Upper lobe of right lung (tissue), 1 donor: ENCODE results near the gene TCF12. TPM values are rescaled to one million over a fixed set of nuclear protein-coding genes. Genes with fewer than 3 reads are reported as not detected.
A peak's percentile ranks its signal among the peaks of the same experiment; 100 is the strongest.

Experiments
- ATAC-seq: fragments of 200-7000 bp; cut with Tn5 transposase; one replicate; pipeline ENCODE4 v1.9.1; 2020; ENCODE audit warnings: mild to moderate bottlenecking, moderate library complexity
- DNase-seq: peaks from one replicate; pipeline ENCODE4 v3.0.0-alpha.2; 2020
- H3K27ac ChIP-seq: fragments of 200-600 bp; one replicate; pipeline ENCODE4 v1.8.0; 2022
- H3K27me3 ChIP-seq: fragments of 200-600 bp; one replicate; pipeline ENCODE4 v1.8.0; 2022; ENCODE audit warnings: mild to moderate bottlenecking
- H3K36me3 ChIP-seq: fragments of 200-600 bp; one replicate; pipeline ENCODE4 v1.8.0; 2022
- H3K4me1 ChIP-seq: fragments of 200-600 bp; one replicate; pipeline ENCODE4 v1.8.0; 2022
- H3K4me3 ChIP-seq: fragments of 200-600 bp; one replicate; pipeline ENCODE4 v1.8.0; 2022; ENCODE audit warnings: mild to moderate bottlenecking
- H3K9me3 ChIP-seq: fragments of 200-600 bp; one replicate; pipeline ENCODE4 v1.8.0; 2022
- intact Hi-C: fragments of 100-400 bp; cut with DNase I; formaldehyde crosslinking; loops from one replicate; pipeline ENCODE4 v1.11.0; 2022
- total RNA-seq: library from RNA; stranded (reverse); fragmentation: NEBNext Ultra II Directional; extraction: Animal tissue kit (Norgen Biotek cat#: 25700); gene quantifications from one replicate; pipeline ENCODE4 v1.2.1, GENCODE V29; 2021
- TF ChIP-seq, protein P1 (sequence below): fragments of 200-600 bp; IDR thresholded peaks from one replicate; pipeline ENCODE4 v1.8.0; 2022; ENCODE audit warnings: antibody characterized with exemption
- donor health status: DM: no; HTN: yes; CAD: no; lungs with severe emphysema.

The TCF12 gene
- total RNA-seq, 1 donor from 2014 or later = 103 TPM

DNA sequence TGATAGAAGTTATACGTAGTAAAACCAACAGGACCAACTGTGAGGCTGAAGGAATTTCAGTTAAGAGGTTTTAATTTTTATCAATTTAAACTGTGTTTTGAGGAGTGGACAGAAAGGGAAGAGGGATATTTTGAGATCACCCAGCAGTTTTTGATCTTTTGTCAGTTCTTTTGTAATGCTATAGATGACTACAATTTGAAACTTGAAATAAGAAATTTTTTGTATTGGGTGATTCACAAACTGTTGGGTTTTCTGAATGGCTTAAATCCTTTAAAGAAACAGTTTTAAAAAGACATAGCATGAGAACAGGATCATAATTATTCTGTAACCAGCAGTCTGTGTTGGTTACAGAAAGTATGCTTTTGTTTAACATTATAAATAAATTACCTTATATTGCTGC, 67.4 kb downstream of the TCF12 start:
- DNase-seq = no peak
- Histone ChIP-seq H3K4me3 (no peak overlapping the region), H3K4me1 (peaks cover 20% of the 10 kb centered on the region), H3K36me3 (no peaks in the 10 kb centered on the region), H3K27me3 (no peaks in the 10 kb centered on the region), H3K27ac (no peak overlapping the region), H3K9me3 (no peaks in the 10 kb centered on the region)
- TF ChIP-seq, protein P1, sequence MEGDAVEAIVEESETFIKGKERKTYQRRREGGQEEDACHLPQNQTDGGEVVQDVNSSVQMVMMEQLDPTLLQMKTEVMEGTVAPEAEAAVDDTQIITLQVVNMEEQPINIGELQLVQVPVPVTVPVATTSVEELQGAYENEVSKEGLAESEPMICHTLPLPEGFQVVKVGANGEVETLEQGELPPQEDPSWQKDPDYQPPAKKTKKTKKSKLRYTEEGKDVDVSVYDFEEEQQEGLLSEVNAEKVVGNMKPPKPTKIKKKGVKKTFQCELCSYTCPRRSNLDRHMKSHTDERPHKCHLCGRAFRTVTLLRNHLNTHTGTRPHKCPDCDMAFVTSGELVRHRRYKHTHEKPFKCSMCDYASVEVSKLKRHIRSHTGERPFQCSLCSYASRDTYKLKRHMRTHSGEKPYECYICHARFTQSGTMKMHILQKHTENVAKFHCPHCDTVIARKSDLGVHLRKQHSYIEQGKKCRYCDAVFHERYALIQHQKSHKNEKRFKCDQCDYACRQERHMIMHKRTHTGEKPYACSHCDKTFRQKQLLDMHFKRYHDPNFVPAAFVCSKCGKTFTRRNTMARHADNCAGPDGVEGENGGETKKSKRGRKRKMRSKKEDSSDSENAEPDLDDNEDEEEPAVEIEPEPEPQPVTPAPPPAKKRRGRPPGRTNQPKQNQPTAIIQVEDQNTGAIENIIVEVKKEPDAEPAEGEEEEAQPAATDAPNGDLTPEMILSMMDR = no peak
- intact Hi-C loops = no loop called here
- no peak for ATAC-seq

DNA sequence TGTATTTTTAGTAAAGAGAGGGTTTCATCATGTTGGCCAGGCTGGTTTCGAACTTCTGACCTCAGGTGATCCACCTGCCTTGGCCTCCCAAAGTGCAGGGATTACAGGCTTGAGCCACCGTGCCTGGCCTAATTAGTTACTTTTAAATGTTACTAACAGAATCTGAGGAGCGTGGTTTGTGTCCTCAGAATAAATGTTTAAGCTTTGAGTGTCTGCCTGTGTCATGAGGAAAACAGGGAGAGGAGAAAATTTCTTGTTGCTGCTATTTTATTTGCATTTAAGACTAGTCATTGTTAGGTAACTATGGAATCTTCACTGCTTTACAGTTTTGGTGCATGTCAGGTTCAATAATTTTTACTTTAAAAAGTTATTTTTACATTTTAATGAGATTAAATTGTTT, 68.8 kb downstream of the TCF12 start:
- intact Hi-C loops = no loop called here
- ATAC-seq = no peak
- no peaks in the 10 kb centered on the region for H3K27me3 ChIP-seq
- H3K36me3 ChIP-seq = no peaks in the 10 kb centered on the region
- no peak overlapping the region for H3K4me3 ChIP-seq
- TF ChIP-seq, protein P1 = no peak
- H3K4me1 ChIP-seq = peaks cover 20% of the 10 kb centered on the region
- no peak for DNase-seq
- no peak overlapping the region for H3K27ac ChIP-seq
- H3K9me3 ChIP-seq = no peaks in the 10 kb centered on the region

DNA sequence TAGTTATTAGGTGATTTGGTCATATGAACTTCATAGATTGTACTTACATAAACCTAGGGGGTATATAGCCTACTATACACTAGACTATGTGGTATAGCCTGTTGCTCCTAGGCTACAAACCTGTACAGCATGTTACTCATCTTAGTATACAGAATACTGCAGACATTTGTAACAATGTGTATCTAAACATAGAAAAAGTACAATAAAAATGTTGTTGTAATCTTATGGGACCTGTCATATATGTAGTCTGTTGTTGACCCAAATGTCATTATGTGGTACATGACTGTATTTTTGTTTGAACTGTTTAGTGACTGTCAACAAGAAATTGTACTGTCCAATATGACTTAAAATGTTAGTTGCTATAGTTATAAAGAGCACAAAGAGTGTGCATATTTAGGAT, 69.8 kb downstream of the TCF12 start:
- no peaks in the 10 kb centered on the region for H3K9me3 ChIP-seq
- TF ChIP-seq, protein P1 = no peak
- peaks cover 20% of the 10 kb centered on the region for H3K4me1 ChIP-seq
- H3K27ac ChIP-seq = no peak overlapping the region
- intact Hi-C loops = no loop called here
- no peaks in the 10 kb centered on the region for H3K27me3 ChIP-seq
- no peak for DNase-seq
- no peaks in the 10 kb centered on the region for H3K36me3 ChIP-seq
- ATAC-seq = no peak
- no peak overlapping the region for H3K4me3 ChIP-seq

DNA sequence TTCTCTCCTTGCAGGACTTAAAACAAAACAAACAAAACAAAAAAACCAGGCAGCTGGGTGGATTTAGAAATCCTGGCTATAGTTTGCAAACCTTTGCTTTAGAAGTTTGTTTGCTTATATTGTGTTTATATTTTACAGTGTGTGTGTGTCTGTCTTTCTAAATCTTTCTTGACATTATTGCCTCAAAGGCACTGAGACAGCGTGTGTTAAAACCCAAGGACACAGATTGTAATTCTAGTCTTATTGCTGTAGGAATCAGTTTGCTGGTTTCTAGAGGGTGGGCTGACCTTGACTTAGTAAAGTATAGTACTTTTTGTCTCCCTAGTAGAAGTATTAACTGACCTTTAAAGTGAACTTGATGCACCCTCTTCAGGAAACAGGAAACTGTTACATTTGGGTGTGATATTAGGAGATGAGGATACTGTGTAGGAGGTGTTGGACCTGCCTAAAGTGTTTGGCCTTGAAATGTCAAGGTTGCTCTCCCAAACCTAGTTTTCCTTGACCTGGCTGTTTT, 71.0 kb downstream of the TCF12 start:
- TF ChIP-seq, protein P1 = no peak
- no peak for DNase-seq
- ATAC-seq = peak; percentile 32
- Histone ChIP-seq H3K27ac (no peak overlapping the region), H3K4me1 (peaks cover 18% of the 10 kb centered on the region), H3K4me3 (no peak overlapping the region), H3K9me3 (no peaks in the 10 kb centered on the region), H3K36me3 (no peaks in the 10 kb centered on the region), H3K27me3 (no peaks in the 10 kb centered on the region)
- intact Hi-C loops = no loop called here

DNA sequence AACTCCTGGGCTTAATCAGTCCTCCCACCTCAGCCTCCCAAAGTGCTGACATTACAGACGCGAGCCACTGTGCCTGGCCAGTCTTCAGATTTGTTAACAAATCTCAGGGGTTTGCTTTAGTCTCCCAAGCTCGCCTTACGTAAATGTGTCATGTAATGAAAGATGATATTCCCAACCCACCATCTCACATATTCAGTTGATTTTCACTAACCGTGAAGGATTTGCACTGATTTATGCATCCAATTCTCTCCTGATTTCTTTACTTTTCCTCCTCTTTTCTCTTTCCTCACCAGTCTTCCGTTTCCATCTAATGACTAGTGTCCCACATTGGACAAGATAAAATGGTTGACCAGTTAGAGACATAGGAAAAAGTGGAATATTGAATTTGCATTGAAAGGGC, 72.6 kb downstream of the TCF12 start:
- intact Hi-C loops = no loop called here
- Histone ChIP-seq H3K4me1 (peaks cover 13% of the 10 kb centered on the region), H3K27ac (no peak overlapping the region), H3K4me3 (no peak overlapping the region), H3K36me3 (no peaks in the 10 kb centered on the region), H3K9me3 (no peaks in the 10 kb centered on the region), H3K27me3 (no peaks in the 10 kb centered on the region)
- ATAC-seq (no peak), DNase-seq (no peak)
- TF ChIP-seq, protein P1 = no peak

DNA sequence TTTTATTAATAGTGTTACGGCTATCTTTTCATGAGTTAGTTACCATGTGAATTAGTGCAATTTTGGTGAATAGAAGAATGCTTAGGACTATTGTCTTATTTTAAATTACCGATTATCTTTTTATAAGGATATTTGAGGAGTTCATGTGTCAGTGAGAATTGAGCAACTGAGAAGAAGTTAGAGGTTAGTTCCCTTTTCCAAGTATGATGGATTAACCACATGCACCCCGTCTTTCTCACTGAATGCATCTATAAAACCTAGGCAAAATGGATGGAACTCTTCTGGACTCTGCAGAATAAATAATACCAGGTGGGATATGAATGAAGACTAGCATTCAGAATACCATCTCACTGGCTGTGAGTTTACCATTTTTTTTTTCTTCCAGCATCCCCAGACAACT, 74.3 kb downstream of the TCF12 start:
- Histone ChIP-seq H3K27ac (no peak overlapping the region), H3K9me3 (no peaks in the 10 kb centered on the region), H3K27me3 (no peaks in the 10 kb centered on the region), H3K4me3 (no peak overlapping the region), H3K36me3 (no peaks in the 10 kb centered on the region), H3K4me1 (peaks cover 13% of the 10 kb centered on the region)
- DNase-seq = no peak
- no peak for ATAC-seq
- intact Hi-C loops = no loop called here
- TF ChIP-seq, protein P1 = no peak
